ENCODE results near the gene PDE2A.

PDE2A gene

GRCh38 chr11:72704028-72704782 lies 30.0 kb upstream of the PDE2A start:
- H3K4me3 ChIP-seq (ENCODE audit: low read depth in 1 of 2, low read length in 2 of 2), result no peak overlapping the region
- DNase-seq (no peak), ATAC-seq (ENCODE audit: insufficient read depth, low read depth) (no peak)
- H3K4me2 ChIP-seq (ENCODE audit: insufficient read depth, low read length), result no peak overlapping the region
- H3K9me3 ChIP-seq (ENCODE audit: insufficient read depth, low read length, severe bottlenecking), result no peaks in the 10 kb centered on the region
- no peaks in the 10 kb centered on the region for H3K4me1 ChIP-seq (ENCODE audit: insufficient read depth, low read length)
- no peak overlapping the region for H2AFZ ChIP-seq (ENCODE audit: low read depth, low read length)
- H3K27me3 ChIP-seq (ENCODE audit: insufficient read depth, low read length, poor library complexity), result no peaks in the 10 kb centered on the region
- H3K9ac ChIP-seq (ENCODE audit: low read depth, low read length), result no peak overlapping the region
- TF ChIP-seq EZH2 (IDR thresholded peaks at IDR 0.05; ENCODE audit: borderline replicate concordance, low read depth, low read length, severe bottlenecking) (no peak), CTCF (IDR thresholded peaks at IDR 0.05; ENCODE audit: borderline replicate concordance, extremely low read depth, low read length, poor library complexity, severe bottlenecking) (no peak)
- H3K36me3 ChIP-seq (ENCODE audit: insufficient read depth, low read length), result peaks cover 97% of the 10 kb centered on the region
- no peaks in the 10 kb centered on the region for H3K79me2 ChIP-seq (ENCODE audit: insufficient read depth, low read length)
- H4K20me1 ChIP-seq (ENCODE audit: insufficient read depth, low read length), result peaks cover 17% of the 10 kb centered on the region
- no peak overlapping the region for H3K27ac ChIP-seq (ENCODE audit: low read length)

GRCh38 chr11:72703267-72704008 lies 29.2 kb upstream of the PDE2A start:
- no peak for TF ChIP-seq CTCF (IDR thresholded peaks at IDR 0.05; ENCODE audit: borderline replicate concordance, extremely low read depth, low read length, poor library complexity, severe bottlenecking)
- no peak for TF ChIP-seq EZH2 (IDR thresholded peaks at IDR 0.05; ENCODE audit: borderline replicate concordance, low read depth, low read length, severe bottlenecking)
- no peak overlapping the region for H3K4me3 ChIP-seq (ENCODE audit: low read depth in 1 of 2, low read length in 2 of 2)

GRCh38 chr11:72702577-72703241 lies 28.5 kb upstream of the PDE2A start:
- no peaks in the 10 kb centered on the region for H3K27me3 ChIP-seq (ENCODE audit: insufficient read depth, low read length, poor library complexity)
- no peaks in the 10 kb centered on the region for H3K9me3 ChIP-seq (ENCODE audit: insufficient read depth, low read length, severe bottlenecking)
- peaks cover 97% of the 10 kb centered on the region for H3K36me3 ChIP-seq (ENCODE audit: insufficient read depth, low read length)
- H3K4me2 ChIP-seq (ENCODE audit: insufficient read depth, low read length), result no peak overlapping the region
- H3K4me1 ChIP-seq (ENCODE audit: insufficient read depth, low read length), result no peaks in the 10 kb centered on the region
- TF ChIP-seq CTCF (IDR thresholded peaks at IDR 0.05; ENCODE audit: borderline replicate concordance, extremely low read depth, low read length, poor library complexity, severe bottlenecking), result no peak
- TF ChIP-seq EZH2 (IDR thresholded peaks at IDR 0.05; ENCODE audit: borderline replicate concordance, low read depth, low read length, severe bottlenecking), result no peak
- H3K27ac ChIP-seq (ENCODE audit: low read length), result no peak overlapping the region
- ATAC-seq (ENCODE audit: insufficient read depth, low read depth) (no peak), DNase-seq (no peak)
- H4K20me1 ChIP-seq (ENCODE audit: insufficient read depth, low read length), result peaks cover 16% of the 10 kb centered on the region
- no peak overlapping the region for H3K4me3 ChIP-seq (ENCODE audit: low read depth in 1 of 2, low read length in 2 of 2)
- H3K9ac ChIP-seq (ENCODE audit: low read depth, low read length), result no peak overlapping the region
- no peak overlapping the region for H2AFZ ChIP-seq (ENCODE audit: low read depth, low read length)
- no peaks in the 10 kb centered on the region for H3K79me2 ChIP-seq (ENCODE audit: insufficient read depth, low read length)

More at GRCh38 chr11:72703267-72704008, 29.2 kb upstream of the PDE2A start:
- H3K9ac ChIP-seq (ENCODE audit: low read depth, low read length), result no peak overlapping the region
- H2AFZ ChIP-seq (ENCODE audit: low read depth, low read length), result no peak overlapping the region
- H4K20me1 ChIP-seq (ENCODE audit: insufficient read depth, low read length), result peaks cover 16% of the 10 kb centered on the region
- no peaks in the 10 kb centered on the region for H3K9me3 ChIP-seq (ENCODE audit: insufficient read depth, low read length, severe bottlenecking)
- H3K4me1 ChIP-seq (ENCODE audit: insufficient read depth, low read length), result no peaks in the 10 kb centered on the region
- no peak overlapping the region for H3K27ac ChIP-seq (ENCODE audit: low read length)
- no peaks in the 10 kb centered on the region for H3K27me3 ChIP-seq (ENCODE audit: insufficient read depth, low read length, poor library complexity)
- no peak overlapping the region for H3K4me2 ChIP-seq (ENCODE audit: insufficient read depth, low read length)
- no peaks in the 10 kb centered on the region for H3K79me2 ChIP-seq (ENCODE audit: insufficient read depth, low read length)
- peaks cover 97% of the 10 kb centered on the region for H3K36me3 ChIP-seq (ENCODE audit: insufficient read depth, low read length)
- no peak; the same call in 2 of the 3 replicates for ATAC-seq (ENCODE audit: insufficient read depth, low read depth)
- no peak for DNase-seq
